GM18870 (cell line): Measurements from ENCODE around the gene PATJ.

Source experiments
- ATAC-seq: cut with Tn5 transposase; IDR thresholded peaks from one replicate; pipeline ENCODE4 v1.9.1; 2021; ENCODE audit warnings: moderate library complexity; ENCODE audit not compliant: unreplicated experiment

The PATJ gene

GRCh38 chr1:61979729-61980128 lies 237.4 kb downstream of the PATJ start:
- no peak for ATAC-seq

- ATAC-seq: no peak
These were observed 238.3 kb downstream of the PATJ start for GRCh38 chr1:61980561-61980960.

GRCh38 chr1:61981870-61982660 lies 239.8 kb downstream of the PATJ start:
- ATAC-seq: no peak

GRCh38 chr1:61983236-61983635 lies 241.0 kb downstream of the PATJ start:
- ATAC-seq: no peak

- ATAC-seq: no peak
These were observed 250.0 kb downstream of the PATJ start for GRCh38 chr1:61992257-61992656.

GRCh38 chr1:61993331-61993961 lies 251.2 kb downstream of the PATJ start:
- no peak for ATAC-seq

GRCh38 chr1:61995641-61996040 lies 253.4 kb downstream of the PATJ start:
- ATAC-seq: no peak

- no peak for ATAC-seq
These were observed 254.8 kb downstream of the PATJ start for GRCh38 chr1:61997123-61997522.

- ATAC-seq: no peak
These were observed 261.5 kb downstream of the PATJ start for GRCh38 chr1:62003777-62004176.

GRCh38 chr1:62006690-62007089 lies 264.4 kb downstream of the PATJ start:
- ATAC-seq: no peak

- ATAC-seq: no peak
These were observed 268.7 kb downstream of the PATJ start for GRCh38 chr1:62011006-62011405.

- no peak for ATAC-seq
These were observed 269.8 kb downstream of the PATJ start for GRCh38 chr1:62012095-62012494.

- ATAC-seq: no peak
These were observed 270.6 kb downstream of the PATJ start for GRCh38 chr1:62012836-62013235.

GRCh38 chr1:62013264-62013663 lies 271.0 kb downstream of the PATJ start:
- ATAC-seq: no peak

GRCh38 chr1:62022382-62022983 lies 280.2 kb downstream of the PATJ start:
- ATAC-seq: no peak

GRCh38 chr1:62024690-62025089 lies 282.4 kb downstream of the PATJ start:
- ATAC-seq: no peak

- no peak for ATAC-seq
These were observed 282.9 kb downstream of the PATJ start for GRCh38 chr1:62025154-62025553.

- no peak for ATAC-seq
These were observed 283.6 kb downstream of the PATJ start for GRCh38 chr1:62025892-62026291.

GRCh38 chr1:62029704-62030103 lies 287.4 kb downstream of the PATJ start:
- no peak for ATAC-seq

GRCh38 chr1:62034790-62035189 lies 292.5 kb downstream of the PATJ start:
- no peak for ATAC-seq

- ATAC-seq: no peak
These were observed 295.0 kb downstream of the PATJ start for GRCh38 chr1:62037274-62037673.

- ATAC-seq: no peak
These were observed 296.5 kb downstream of the PATJ start for GRCh38 chr1:62038594-62039284.
